Measurements from ENCODE around the gene MAP2K6.

GRCh38 chr17:69535016-69535570 is 120.6 kb downstream of the MAP2K6 start:
- no peak for TF ChIP-seq CTCF (IDR thresholded peaks at IDR 0.05)
- TF ChIP-seq POLR2A (IDR thresholded peaks at IDR 0.05), result no peak
- no peak for TF ChIP-seq POLR2AphosphoS5 (IDR thresholded peaks at IDR 0.05; ENCODE audit: insufficient read depth in 1 of 2, low read depth in 1 of 2)
